H1 (cell line): ENCODE data around the gene CWH43. TPM values are rescaled to one million over a fixed set of nuclear protein-coding genes. Genes with fewer than 3 reads are reported as not detected.
"Not testable (repeated sequence)": the region's sequence is repeated elsewhere in the genome, so short reads cannot be mapped to it uniquely, and the experiment has no call there.

Experiments
- CTCF ChIA-PET: fragments of 300-600 bp; sonication (Branson Sonifier 250); formaldehyde crosslinking; loops from one replicate; lab custom pipeline; 2021; ENCODE audit not compliant: partially characterized antibody; lab: Charles Lee
- POLR2A ChIA-PET: fragments of 300-600 bp; sonication (Branson Sonifier 250); formaldehyde crosslinking; loops from one replicate; lab custom pipeline; 2021; ENCODE audit warnings: inconsistent platforms; ENCODE audit not compliant: partially characterized antibody; lab: Charles Lee
- DNase-seq, 2 experiments: peaks; one replicate each; pipeline versions ENCODE4 v3.0.0 to v3.0.0-alpha.2; 2010 to 2022; ENCODE audit warnings: low spot score in 2 of 2, low read depth in 1 of 2, mixed read lengths in 1 of 2
- FAIRE-seq: peaks from 2 replicates; lab custom pipeline; 2011; peaks lifted over from hg19 to GRCh38; lab: Jason Lieb, UNC
- H2AFZ ChIP-seq: 2 replicates; pipeline ENCODE4 v1.8.1; 2012; ENCODE audit warnings: low read length, inconsistent platforms
- H2AK5ac ChIP-seq: 2 replicates; pipeline ENCODE4 v1.6.1; 2013; ENCODE audit warnings: low read depth, low read length
- H2BK120ac ChIP-seq: replicated peaks from 2 replicates; pipeline ENCODE3; 2013; ENCODE audit warnings: low read depth, low read length, inconsistent platforms
- H2BK12ac ChIP-seq: 2 replicates; pipeline ENCODE4 v1.6.1; 2013; ENCODE audit warnings: low read depth, low read length
- H2BK15ac ChIP-seq: 2 replicates; pipeline ENCODE4 v1.6.1; 2013; ENCODE audit warnings: low read length
- H2BK20ac ChIP-seq: 2 replicates; pipeline ENCODE4 v1.6.1; 2013; ENCODE audit warnings: low read length
- H2BK5ac ChIP-seq: 2 replicates; pipeline ENCODE4 v1.6.1; 2013; ENCODE audit warnings: low read depth, low read length
- H3K14ac ChIP-seq: 2 replicates; pipeline ENCODE4 v1.6.1; 2013; ENCODE audit warnings: inconsistent platforms; ENCODE audit not compliant: insufficient read length
- H3K18ac ChIP-seq: 2 replicates; pipeline ENCODE4 v1.6.1; 2013; ENCODE audit warnings: low read length; ENCODE audit errors: extremely low read depth
- H3K23ac ChIP-seq: 2 replicates; pipeline ENCODE4 v1.6.1; 2013; ENCODE audit warnings: inconsistent platforms; ENCODE audit not compliant: insufficient read length
- H3K23me2 ChIP-seq: 2 replicates; pipeline ENCODE4 v1.6.1; 2013; ENCODE audit warnings: low read depth, low read length
- H3K27ac ChIP-seq: 2 replicates; pipeline ENCODE4 v1.6.1; 2011; ENCODE audit warnings: low read depth, low read length, inconsistent platforms
- H3K27me3 ChIP-seq, 4 experiments: replicated peaks in 1 of 4; 1 replicate in 1 of 4; 2 replicates in 3 of 4; pipeline versions ENCODE4 v1.6.1 to v1.8.1; 2011 to 2013; ENCODE audit warnings: low read length in 3 of 4, mild to moderate bottlenecking in 3 of 4, inconsistent platforms in 2 of 4, mixed read lengths in 2 of 4, moderate library complexity in 1 of 4; ENCODE audit not compliant: control insufficient read depth in 3 of 4, insufficient read depth in 3 of 4; ENCODE audit errors: extremely low read depth in 1 of 4
- H3K36me3 ChIP-seq, 4 experiments: 2 replicates each; pipeline versions ENCODE4 v1.6.1 to v1.8.1; 2011 to 2013; ENCODE audit warnings: mild to moderate bottlenecking in 4 of 4, low read length in 3 of 4, moderate library complexity in 2 of 4, control low read depth in 1 of 4, inconsistent platforms in 1 of 4; ENCODE audit not compliant: insufficient read depth in 4 of 4, control insufficient read depth in 2 of 4
- H3K4ac ChIP-seq: replicated peaks from 2 replicates; pipeline ENCODE3; 2013; ENCODE audit warnings: low read length, low read depth, mixed read lengths, inconsistent platforms; ENCODE audit not compliant: insufficient read length
- H3K4me1 ChIP-seq, 4 experiments: replicated peaks in 1 of 4; 1 replicate in 1 of 4; 2 replicates in 3 of 4; pipeline versions ENCODE4 v1.6.1 to v1.8.1; 2011 to 2013; ENCODE audit warnings: low read length in 3 of 4, inconsistent platforms in 2 of 4, mixed read lengths in 1 of 4; ENCODE audit not compliant: insufficient read depth in 4 of 4, control insufficient read depth in 3 of 4
- H3K4me2 ChIP-seq, 2 experiments: 2 replicates each; pipeline versions ENCODE4 v1.6.1 to v1.8.1; 2011 to 2013; ENCODE audit warnings: low read depth in 2 of 2, low read length in 2 of 2, control low read depth in 1 of 2, inconsistent platforms in 1 of 2, mild to moderate bottlenecking in 1 of 2; ENCODE audit not compliant: insufficient read depth in 1 of 2
- H3K4me3 ChIP-seq, 4 experiments: fragments of 200-600, 300-600 bp in 1 of 4; sonication (generic), shearing (Covaris generic), sonication (Bioruptor Twin) in 1 of 4; 2 replicates each; pipeline versions ENCODE4 v1.5.1 to v1.8.1; 2011 to 2016; ENCODE audit warnings: low read length in 4 of 4, low read depth in 3 of 4, control low read depth in 2 of 4, inconsistent platforms in 2 of 4, mild to moderate bottlenecking in 2 of 4, mixed read lengths in 1 of 4, moderate library complexity in 1 of 4; ENCODE audit not compliant: insufficient read depth in 2 of 4; ENCODE audit errors: extremely low read depth in 1 of 4
- H3K56ac ChIP-seq: replicated peaks from 2 replicates; pipeline ENCODE3; 2013; ENCODE audit warnings: low read depth, mild to moderate bottlenecking, mixed read lengths, low read length, inconsistent platforms; ENCODE audit not compliant: insufficient read length
- H3K79me1 ChIP-seq: 2 replicates; pipeline ENCODE4 v1.6.1; 2013; ENCODE audit warnings: low read depth, low read length, control low read depth
- H3K79me2 ChIP-seq, 2 experiments: 2 replicates each; pipeline versions ENCODE4 v1.6.1 to v1.8.1; 2012 to 2013; ENCODE audit warnings: low read length in 2 of 2, mild to moderate bottlenecking in 2 of 2, inconsistent platforms in 1 of 2; ENCODE audit not compliant: insufficient read depth in 2 of 2, control insufficient read depth in 1 of 2
- H3K9ac ChIP-seq, 4 experiments: replicated peaks in 1 of 4; 1 replicate in 1 of 4; 2 replicates in 3 of 4; pipeline versions ENCODE4 v1.6.1 to v1.8.1; 2011 to 2013; ENCODE audit warnings: low read depth in 3 of 4, low read length in 3 of 4, control low read depth in 2 of 4, mild to moderate bottlenecking in 2 of 4, moderate library complexity in 2 of 4, inconsistent platforms in 1 of 4; ENCODE audit errors: extremely low read depth in 1 of 4
- H3K9me3 ChIP-seq, 2 experiments: 2 replicates each; pipeline versions ENCODE4 v1.6.1 to v1.8.1; 2012 to 2013; ENCODE audit warnings: mild to moderate bottlenecking in 2 of 2, moderate library complexity in 2 of 2, control low read depth in 1 of 2, inconsistent platforms in 1 of 2, low read depth in 1 of 2, low read length in 1 of 2, mixed read lengths in 1 of 2; ENCODE audit not compliant: insufficient read depth in 2 of 2
- H4K20me1 ChIP-seq, 2 experiments: replicated peaks in 1 of 2; 2 replicates each; pipeline versions ENCODE3 to v1.8.1; 2011 to 2013; ENCODE audit warnings: inconsistent platforms in 2 of 2, low read length in 2 of 2, mild to moderate bottlenecking in 1 of 2; ENCODE audit not compliant: insufficient read depth in 2 of 2, control insufficient read depth in 1 of 2
- H4K5ac ChIP-seq: 2 replicates; pipeline ENCODE4 v1.6.1; 2013; ENCODE audit warnings: low read length, low read depth, mixed read lengths, inconsistent platforms; ENCODE audit not compliant: insufficient read length
- H4K8ac ChIP-seq: 2 replicates; pipeline ENCODE4 v1.8.0; 2013; ENCODE audit warnings: mild to moderate bottlenecking, moderate library complexity, low read length, inconsistent platforms; ENCODE audit not compliant: insufficient read depth; ENCODE audit errors: extremely low read depth
- H4K91ac ChIP-seq: replicated peaks from 2 replicates; pipeline ENCODE3; 2013; ENCODE audit warnings: low read length, mixed read lengths, inconsistent platforms; ENCODE audit not compliant: insufficient read length
- CBX5 ChIP-seq: fragments of 300-800, 300-1000 bp; sonication (generic); IDR thresholded peaks from 2 replicates; pipeline ENCODE4 v1.7.1; 2016; ENCODE audit warnings: antibody characterized with exemption, low read length, low read depth
- WGBS, 2 experiments: shearing (Covaris generic) in 1 of 2; methylation state at CpG; one replicate each; pipeline versions ENCODE4 v1.1.6 to v1.1.7; 2013 to 2015; ENCODE audit warnings: low lambda C conversion rate in 2 of 2, mixed read lengths in 2 of 2, inconsistent platforms in 1 of 2, low coverage in 1 of 2, missing lambda C conversion rate in 1 of 2; ENCODE audit not compliant: insufficient replicate concordance in 2 of 2, insufficient coverage in 1 of 2, insufficient read length in 1 of 2; ENCODE audit errors: extremely low coverage in 1 of 2, missing lambda C conversion rate in 1 of 2; 5-methylcytosine and 5-hydroxymethylcytosine counted together
- polyA plus RNA-seq, 7 experiments: library from polyadenylated mRNA; depleted of rRNA in 3 of 7; stranded (reverse) in 5 of 7; unstranded in 2 of 7; fragments of >200 nt in 5 of 7; fragments of 200-250 nt in 2 of 7; gene quantifications; 1 replicate in 5 of 7; 2 replicates in 1 of 7; 4 replicates in 1 of 7; pipeline versions ENCODE4 v1.2.1 to v1.2.3, GENCODE V29; 2011 to 2013; ENCODE audit warnings: missing spikeins in 2 of 7, mixed read lengths in 2 of 7
- total RNA-seq: library from RNA; stranded (reverse); fragmentation: NEBNext Ultra II Directional; extraction: Animal tissue kit (Norgen Biotek cat#: 25700); gene quantifications from 2 replicates; pipeline ENCODE4 v1.2.1, GENCODE V29; 2021

The CWH43 gene
- total and polyA plus RNA-seq, 2 of the 8 experiments (the other 6 are each of a cell fraction or from before 2014, with no cell fraction given) = not detected

- H3K56ac ChIP-seq, H4K20me1 ChIP-seq, H3K23ac ChIP-seq, H3K18ac ChIP-seq, H4K91ac ChIP-seq, CTCF ChIA-PET, H2AK5ac ChIP-seq, POLR2A ChIA-PET, H2BK120ac ChIP-seq, H4K5ac ChIP-seq, H3K14ac ChIP-seq, H2BK12ac ChIP-seq, H3K27ac ChIP-seq, H3K4me1 ChIP-seq, FAIRE-seq, H2BK15ac ChIP-seq, H2AFZ ChIP-seq, DNase-seq: not testable (repeated sequence)
- 65% methylated on average over 6 of the region's 6 CpGs; no CpG with 5 or more reads in 1 of the 2 experiments for WGBS, 2 experiments
- Histone ChIP-seq H3K4me3 (peak overlapping the region in 1 of 4 experiments; percentile 2; a peak in 1 of 8 replicates), H3K23me2 (peaks cover 47% of the 10 kb centered on the region), H3K9me3 (peaks cover 49 to 83% of the 10 kb centered on the region in 2 experiments)
- TF ChIP-seq CBX5 = peak; percentile 95; the same call in 1 of the 2 replicates
- TF ChIP-seq, all 59 proteins: peak for 1; not testable (repeated sequence) for 58
- H2BK20ac ChIP-seq, H2BK5ac ChIP-seq, H3K79me1 ChIP-seq, H3K36me3 ChIP-seq, H3K27me3 ChIP-seq, H3K9ac ChIP-seq, H4K8ac ChIP-seq, H3K4me2 ChIP-seq, H3K4ac ChIP-seq, H3K79me2 ChIP-seq: not testable (repeated sequence)
Observed at GRCh38 chr4:49107262-49107661, 121.2 kb downstream of the CWH43 start.
